Endothelial cell of umbilical vein (primary cell): ENCODE data around the gene SLC38A10. TPM values are rescaled to one million over a fixed set of nuclear protein-coding genes. Genes with fewer than 3 reads are reported as not detected.

ENCODE experiments used
- BruUV-seq: library from RNA; stranded (reverse); fragments of 400-500 nt; replicated peaks from 2 replicates; lab custom pipeline; 2021; lab: Mats Ljungman, UMichigan
- CTCF ChIA-PET: fragments of 300-600, 350-600 bp; sonication (Branson Sonifier 250); formaldehyde crosslinking; loops from one replicate; lab custom pipeline; 2021; ENCODE audit warnings: antibody characterized with exemption, inconsistent platforms; lab: Charles Lee
- POLR2A ChIA-PET: fragments of 300-600, 350-600 bp; sonication (Branson Sonifier 250); formaldehyde crosslinking; loops from one replicate; lab custom pipeline; 2021; ENCODE audit warnings: antibody characterized with exemption, inconsistent platforms; lab: Charles Lee
- DNase-seq: peaks from one replicate; pipeline ENCODE4 v3.0.0-alpha.2; 2011; ENCODE audit warnings: low read depth, low spot score
- FAIRE-seq: peaks from 2 replicates; lab custom pipeline; 2011; peaks lifted over from hg19 to GRCh38; lab: Jason Lieb, UNC
- H2AFZ ChIP-seq: 2 replicates; pipeline ENCODE4 v1.6.0; 2012; ENCODE audit warnings: low read depth, low read length, control low read depth, inconsistent platforms
- H3K27ac ChIP-seq: 2 replicates; pipeline ENCODE4 v1.5.1; 2011; ENCODE audit warnings: low read depth, mild to moderate bottlenecking, control low read depth, low read length, moderate library complexity; ENCODE audit not compliant: insufficient read depth
- H3K27me3 ChIP-seq, 2 experiments: 2 replicates each; pipeline versions ENCODE4 v1.6.0 to v1.6.1; 2011; ENCODE audit warnings: low read length in 2 of 2, mixed read lengths in 1 of 2; ENCODE audit not compliant: control insufficient read depth in 2 of 2, insufficient read depth in 2 of 2
- H3K36me3 ChIP-seq, 2 experiments: 2 replicates in 1 of 2; 3 replicates in 1 of 2; pipeline ENCODE4 v1.5.1; 2011; ENCODE audit warnings: low read length in 2 of 2, mild to moderate bottlenecking in 1 of 2, moderate library complexity in 1 of 2; ENCODE audit not compliant: control insufficient read depth in 2 of 2, insufficient read depth in 2 of 2; ENCODE audit errors: extremely low read depth in 1 of 2
- H3K4me1 ChIP-seq: 3 replicates; pipeline ENCODE4 v1.5.1; 2011; ENCODE audit warnings: mild to moderate bottlenecking, low read length; ENCODE audit not compliant: control insufficient read depth, insufficient read depth; ENCODE audit errors: extremely low read depth
- H3K4me2 ChIP-seq: 2 replicates; pipeline ENCODE4 v1.6.1; 2011; ENCODE audit warnings: low read length, control low read depth, mixed read lengths; ENCODE audit not compliant: insufficient read depth
- H3K4me3 ChIP-seq, 3 experiments: fragments of 200-600 bp in 1 of 3; sonication (generic), shearing (Covaris generic) in 1 of 3; replicated peaks in 1 of 3; 2 replicates each; pipeline ENCODE4 v1.5.1; 2011 to 2016; ENCODE audit warnings: control low read depth in 3 of 3, low read length in 3 of 3, mild to moderate bottlenecking in 2 of 3, inconsistent platforms in 1 of 3, low read depth in 1 of 3, moderate library complexity in 1 of 3; ENCODE audit not compliant: insufficient read depth in 1 of 3
- H3K79me2 ChIP-seq: 2 replicates; pipeline ENCODE4 v1.6.0; 2012; ENCODE audit warnings: low read length, inconsistent platforms; ENCODE audit not compliant: control insufficient read depth, insufficient read depth
- H3K9ac ChIP-seq: replicated peaks from 2 replicates; pipeline ENCODE3; 2011; ENCODE audit warnings: low read length, control low read depth; ENCODE audit not compliant: insufficient read depth; ENCODE audit errors: extremely low read depth
- H3K9me1 ChIP-seq: replicated peaks from 3 replicates; pipeline ENCODE4 v1.6.0; 2011; ENCODE audit warnings: mild to moderate bottlenecking, low read length; ENCODE audit not compliant: control insufficient read depth, insufficient read depth; ENCODE audit errors: extremely low read depth
- H3K9me3 ChIP-seq: replicated peaks from 2 replicates; pipeline ENCODE4 v1.5.1; 2012; ENCODE audit warnings: low read length, inconsistent platforms; ENCODE audit not compliant: control insufficient read depth, insufficient read depth
- H4K20me1 ChIP-seq: replicated peaks from 2 replicates; pipeline ENCODE3; 2011; ENCODE audit warnings: mild to moderate bottlenecking, low read length; ENCODE audit not compliant: control insufficient read depth, insufficient read depth; ENCODE audit errors: extremely low read depth
- EZH2 ChIP-seq: IDR thresholded peaks from 2 replicates; pipeline ENCODE4 v1.6.1; 2012; ENCODE audit warnings: borderline replicate concordance, low read depth, mild to moderate bottlenecking, moderate library complexity, low read length, inconsistent platforms; ENCODE audit not compliant: severe bottlenecking
- FOS ChIP-seq: IDR thresholded peaks from 2 replicates; pipeline ENCODE4 v1.6.1; 2011; ENCODE audit warnings: mild to moderate bottlenecking, low read length, moderate library complexity, borderline replicate concordance; ENCODE audit not compliant: insufficient read depth
- GATA2 ChIP-seq: IDR thresholded peaks from 2 replicates; pipeline ENCODE4 v1.7.0; 2011; ENCODE audit warnings: low read depth, mild to moderate bottlenecking, moderate library complexity, mixed read lengths, low read length; ENCODE audit not compliant: insufficient read length, insufficient read depth
- JUN ChIP-seq: IDR thresholded peaks from 2 replicates; pipeline ENCODE4 v1.6.1; 2011; ENCODE audit warnings: borderline replicate concordance, low read depth; ENCODE audit not compliant: insufficient read length, insufficient read depth
- MAX ChIP-seq: IDR thresholded peaks from 2 replicates; pipeline ENCODE4 v1.6.1; 2011; ENCODE audit not compliant: insufficient read depth, insufficient read length
- MYC ChIP-seq: IDR thresholded peaks from one replicate; pipeline ENCODE4 v1.6.1; 2011; ENCODE audit warnings: mild to moderate bottlenecking, low read depth, low read length
- POLR2A ChIP-seq: IDR thresholded peaks from 2 replicates; pipeline ENCODE4 v1.6.1; 2012; ENCODE audit warnings: low read depth, mild to moderate bottlenecking, control low read depth, low read length
- POLR2AphosphoS5 ChIP-seq: IDR thresholded peaks from 2 replicates; pipeline ENCODE4 v1.6.1; 2012; ENCODE audit warnings: low read depth, mild to moderate bottlenecking, control low read depth, low read length, moderate library complexity; ENCODE audit not compliant: insufficient read depth
- dilution Hi-C: fragments of 300-500 bp; cut with MboI; formaldehyde crosslinking; loops from one replicate; pipeline ENCODE4 v1.15.0; 2019; ENCODE audit warnings: low sequenced_read_pairs; ENCODE audit not compliant: extremely low pct_ligation_motif_present
- intact Hi-C: fragments of 100-400 bp; cut with micrococcal nuclease; formaldehyde crosslinking; loops from one replicate; pipeline ENCODE4 v1.10.0; 2022
- polyA plus RNA-seq, 4 experiments: library from polyadenylated mRNA; depleted of rRNA in 3 of 4; stranded (reverse) in 3 of 4; unstranded in 1 of 4; fragments of >200 nt; gene quantifications; 2 replicates each; pipeline versions ENCODE4 v1.2.1 to v1.2.3, GENCODE V29; 2011 to 2012; ENCODE audit warnings: missing spikeins in 1 of 4
- total RNA-seq: library from RNA; stranded (reverse); gene quantifications from 2 replicates; pipeline ENCODE4 v1.2.3, GENCODE V29; 2021
- TF ChIP-seq, protein P1 (sequence below), 2 donors: IDR thresholded peaks; 1 replicate in 1 of 2; 2 replicates in 1 of 2; pipeline ENCODE4 v1.5.1; 2011; ENCODE audit warnings: low read length in 2 of 2, mild to moderate bottlenecking in 2 of 2, moderate library complexity in 2 of 2, control low read depth in 1 of 2, inconsistent platforms in 1 of 2, low read depth in 1 of 2; ENCODE audit not compliant: insufficient read depth in 1 of 2; ENCODE audit errors: extremely low read depth in 1 of 2

Gene SLC38A10
- total and polyA plus RNA-seq, 2 donors (not counting 3 experiments of a cell fraction or from before 2014, with no cell fraction given) = 72.7 to 113 TPM

DNA sequence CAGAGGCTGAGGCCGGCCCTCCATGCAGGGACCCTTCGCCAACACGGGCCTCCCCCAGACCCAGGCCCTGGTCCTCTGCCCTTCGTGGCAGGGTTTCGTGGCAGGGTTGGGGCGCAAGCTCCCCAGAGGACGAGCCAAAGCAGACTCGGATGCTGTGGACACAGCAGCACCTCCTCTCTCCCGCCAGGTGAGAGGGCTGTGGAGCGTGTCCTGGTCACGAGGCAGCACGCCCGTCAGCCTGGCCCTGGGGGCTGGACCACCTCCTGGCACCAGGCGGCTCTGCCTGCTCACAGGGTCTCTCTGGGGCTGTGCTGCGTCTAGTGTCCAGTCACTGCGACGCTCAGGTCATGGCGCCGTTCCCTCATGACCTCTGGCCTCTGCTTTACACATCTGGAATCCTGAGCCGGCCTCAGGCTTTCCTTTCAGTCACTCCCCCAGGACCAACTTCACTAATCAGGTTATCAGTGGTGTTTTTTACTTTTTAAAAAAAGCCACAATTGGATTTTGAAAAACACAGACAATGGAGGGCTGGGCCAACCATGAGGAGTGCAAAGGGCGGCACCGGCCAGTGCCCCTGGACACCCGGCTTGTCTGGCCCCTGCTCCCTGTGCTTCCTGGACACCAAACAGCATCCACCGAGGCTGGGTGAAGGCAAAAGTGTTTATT is 50.6 kb downstream of the SLC38A10 start:
- Histone ChIP-seq H3K9ac (no peak overlapping the region), H4K20me1 (no peaks in the 10 kb centered on the region), H3K27me3 (no peaks in the 10 kb centered on the region), H3K4me3 (no peak overlapping the region), H3K9me1 (no peaks in the 10 kb centered on the region), H3K9me3 (no peaks in the 10 kb centered on the region), H3K36me3 (peaks cover 0 to 8% of the 10 kb centered on the region in 2 experiments), H3K4me1 (peaks cover 6% of the 10 kb centered on the region), H3K79me2 (peaks cover 13% of the 10 kb centered on the region), H3K4me2 (no peak overlapping the region), H2AFZ (no peak overlapping the region), H3K27ac (no peak overlapping the region)
- FAIRE-seq = no peak
- BruUV-seq = no TSS peak
- no peak for DNase-seq
- CTCF ChIA-PET = interaction anchor here (0.9 to 1.1 kb wide), 2 partner anchors 11 to 196 kb away, joined by 3 to 5 read pairs; no protein-coding TSS in a partner anchor
- dilution Hi-C loops = no loop called here
- intact Hi-C loops = no loop called here
- POLR2A ChIA-PET = no interaction called here
- peak; percentile 37 for TF ChIP-seq POLR2AphosphoS5
- TF ChIP-seq FOS = no peak
- peak; percentile 40 for TF ChIP-seq POLR2A
- no peak for TF ChIP-seq GATA2
- no peak for TF ChIP-seq MAX
- no peak for TF ChIP-seq MYC
- TF ChIP-seq EZH2 = no peak
- TF ChIP-seq JUN = no peak
- TF ChIP-seq, protein P1, sequence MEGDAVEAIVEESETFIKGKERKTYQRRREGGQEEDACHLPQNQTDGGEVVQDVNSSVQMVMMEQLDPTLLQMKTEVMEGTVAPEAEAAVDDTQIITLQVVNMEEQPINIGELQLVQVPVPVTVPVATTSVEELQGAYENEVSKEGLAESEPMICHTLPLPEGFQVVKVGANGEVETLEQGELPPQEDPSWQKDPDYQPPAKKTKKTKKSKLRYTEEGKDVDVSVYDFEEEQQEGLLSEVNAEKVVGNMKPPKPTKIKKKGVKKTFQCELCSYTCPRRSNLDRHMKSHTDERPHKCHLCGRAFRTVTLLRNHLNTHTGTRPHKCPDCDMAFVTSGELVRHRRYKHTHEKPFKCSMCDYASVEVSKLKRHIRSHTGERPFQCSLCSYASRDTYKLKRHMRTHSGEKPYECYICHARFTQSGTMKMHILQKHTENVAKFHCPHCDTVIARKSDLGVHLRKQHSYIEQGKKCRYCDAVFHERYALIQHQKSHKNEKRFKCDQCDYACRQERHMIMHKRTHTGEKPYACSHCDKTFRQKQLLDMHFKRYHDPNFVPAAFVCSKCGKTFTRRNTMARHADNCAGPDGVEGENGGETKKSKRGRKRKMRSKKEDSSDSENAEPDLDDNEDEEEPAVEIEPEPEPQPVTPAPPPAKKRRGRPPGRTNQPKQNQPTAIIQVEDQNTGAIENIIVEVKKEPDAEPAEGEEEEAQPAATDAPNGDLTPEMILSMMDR (IDR thresholded peaks at IDR 0.05; ENCODE audit: extremely low read depth in 1 of 2, insufficient read depth in 1 of 2, low read depth in 1 of 2, low read length in 2 of 2) = no peak
